Measurements from ENCODE around the gene TIMM44.
A peak's percentile ranks its signal among the peaks of the same experiment; 100 is the strongest.

The TIMM44 gene

GRCh38 chr19:7977021-7977722, 33.7 kb upstream of the TIMM44 start:
- H2BK12ac ChIP-seq (ENCODE audit: low read length) = no peak overlapping the region
- H3K4ac ChIP-seq (ENCODE audit: low read length) = no peak overlapping the region
- no peak overlapping the region for H3K9ac ChIP-seq (ENCODE audit: low read depth, low read length, poor library complexity)
- no peak overlapping the region for H3K18ac ChIP-seq (ENCODE audit: low read length)
- no peak overlapping the region for H2BK15ac ChIP-seq (ENCODE audit: low read length)
- H4K91ac ChIP-seq (ENCODE audit: low read depth, low read length, poor library complexity) = no peak overlapping the region
- no peak overlapping the region for H3K4me2 ChIP-seq (ENCODE audit: insufficient read depth, low read length, poor library complexity, severe bottlenecking)
- no peaks in the 10 kb centered on the region for H3K27me3 ChIP-seq (ENCODE audit: control insufficient read depth in 3 of 3, insufficient read depth in 3 of 3, low read depth in 1 of 3, low read length in 3 of 3)
- H3K27ac ChIP-seq (replicated peaks; ENCODE audit: low read length) = no peak overlapping the region
- H3K4me1 ChIP-seq (ENCODE audit: control insufficient read depth in 2 of 2, insufficient read depth in 1 of 2, low read depth in 1 of 2, low read length in 2 of 2) = peaks cover 0 to 2% of the 10 kb centered on the region in 2 donors
- H2AFZ ChIP-seq (ENCODE audit: low read length) = no peak overlapping the region
- no peak overlapping the region for H2BK120ac ChIP-seq (ENCODE audit: low read depth, low read length)
- WGBS, 2 donors (ENCODE audit: extremely low coverage in 2 of 2, insufficient read length in 2 of 2, insufficient replicate concordance in 1 of 2) = no CpG with 5 or more reads among the region's 15 CpGs
- no peak overlapping the region for H3K14ac ChIP-seq (ENCODE audit: low read length)
- H2AK5ac ChIP-seq (ENCODE audit: low read depth, low read length) = no peak overlapping the region
- H2BK5ac ChIP-seq (ENCODE audit: low read length) = no peak overlapping the region
- peaks cover 70 to 93% of the 10 kb centered on the region in 2 donors for H3K36me3 ChIP-seq (replicated peaks in 1 of 2; ENCODE audit: control insufficient read depth in 2 of 2, insufficient read depth in 2 of 2, low read length in 2 of 2)
- H3K23ac ChIP-seq (ENCODE audit: low read depth, low read length, poor library complexity) = no peak overlapping the region
- peak overlapping the region in 1 of 2 donors; percentile 1 for H3K4me3 ChIP-seq (ENCODE audit: low read length in 2 of 2)
- no peak overlapping the region for H4K8ac ChIP-seq (ENCODE audit: low read depth, low read length)
- no peaks in the 10 kb centered on the region for H3K9me3 ChIP-seq (replicated peaks in 1 of 2; ENCODE audit: control insufficient read depth in 2 of 2, insufficient read depth in 1 of 2, low read depth in 1 of 2, low read length in 2 of 2)
- DNase-seq (ENCODE audit: low spot score) = no peak
- peaks cover 12% of the 10 kb centered on the region for H3K79me1 ChIP-seq (ENCODE audit: low read depth, low read length)

- Histone ChIP-seq H3K27me3 (ENCODE audit: control insufficient read depth in 3 of 3, insufficient read depth in 3 of 3, low read depth in 1 of 3, low read length in 3 of 3) (no peaks in the 10 kb centered on the region), H3K9me3 (replicated peaks in 1 of 2; ENCODE audit: control insufficient read depth in 2 of 2, insufficient read depth in 1 of 2, low read depth in 1 of 2, low read length in 2 of 2) (no peaks in the 10 kb centered on the region), H2BK15ac (ENCODE audit: low read length) (no peak overlapping the region), H2BK5ac (ENCODE audit: low read length) (no peak overlapping the region), H4K91ac (ENCODE audit: low read depth, low read length, poor library complexity) (no peak overlapping the region), H3K79me1 (ENCODE audit: low read depth, low read length) (peaks cover 9% of the 10 kb centered on the region), H2BK120ac (ENCODE audit: low read depth, low read length) (no peak overlapping the region), H2AFZ (ENCODE audit: low read length) (no peak overlapping the region), H3K4ac (ENCODE audit: low read length) (no peak overlapping the region), H2BK12ac (ENCODE audit: low read length) (no peak overlapping the region), H3K36me3 (replicated peaks in 1 of 2; ENCODE audit: control insufficient read depth in 2 of 2, insufficient read depth in 2 of 2, low read length in 2 of 2) (peaks cover 68 to 94% of the 10 kb centered on the region in 2 donors), H3K23ac (ENCODE audit: low read depth, low read length, poor library complexity) (no peak overlapping the region), H3K27ac (replicated peaks; ENCODE audit: low read length) (no peak overlapping the region), H4K8ac (ENCODE audit: low read depth, low read length) (no peak overlapping the region), H3K4me3 (ENCODE audit: low read length in 2 of 2) (no peak overlapping the region), H2AK5ac (ENCODE audit: low read depth, low read length) (no peak overlapping the region), H3K14ac (ENCODE audit: low read length) (no peak overlapping the region), H3K18ac (ENCODE audit: low read length) (no peak overlapping the region), H3K4me2 (ENCODE audit: insufficient read depth, low read length, poor library complexity, severe bottlenecking) (no peak overlapping the region), H3K4me1 (ENCODE audit: control insufficient read depth in 2 of 2, insufficient read depth in 1 of 2, low read depth in 1 of 2, low read length in 2 of 2) (peaks cover 0 to 2% of the 10 kb centered on the region in 2 donors), H3K9ac (ENCODE audit: low read depth, low read length, poor library complexity) (no peak overlapping the region)
- DNase-seq (ENCODE audit: low spot score) = no peak
- WGBS, 2 donors (ENCODE audit: extremely low coverage in 2 of 2, insufficient read length in 2 of 2, insufficient replicate concordance in 1 of 2) = no CpG with 5 or more reads among the region's 4 CpGs
Measured at GRCh38 chr19:7976461-7976860, 33.0 kb upstream of the TIMM44 start.

- Histone ChIP-seq H3K79me1 (ENCODE audit: low read depth, low read length) (peaks cover 6% of the 10 kb centered on the region), H3K4me3 (ENCODE audit: low read length in 2 of 2) (no peak overlapping the region), H4K91ac (ENCODE audit: low read depth, low read length, poor library complexity) (no peak overlapping the region), H3K23ac (ENCODE audit: low read depth, low read length, poor library complexity) (no peak overlapping the region), H2BK120ac (ENCODE audit: low read depth, low read length) (no peak overlapping the region), H2BK5ac (ENCODE audit: low read length) (no peak overlapping the region), H4K8ac (ENCODE audit: low read depth, low read length) (no peak overlapping the region), H3K4me1 (ENCODE audit: control insufficient read depth in 2 of 2, insufficient read depth in 1 of 2, low read depth in 1 of 2, low read length in 2 of 2) (peaks cover 0 to 2% of the 10 kb centered on the region in 2 donors), H3K36me3 (replicated peaks in 1 of 2; ENCODE audit: control insufficient read depth in 2 of 2, insufficient read depth in 2 of 2, low read length in 2 of 2) (peaks cover 59 to 92% of the 10 kb centered on the region in 2 donors), H3K14ac (ENCODE audit: low read length) (no peak overlapping the region), H3K27ac (replicated peaks; ENCODE audit: low read length) (no peak overlapping the region), H2BK12ac (ENCODE audit: low read length) (no peak overlapping the region), H3K4ac (ENCODE audit: low read length) (no peak overlapping the region), H3K27me3 (ENCODE audit: control insufficient read depth in 3 of 3, insufficient read depth in 3 of 3, low read depth in 1 of 3, low read length in 3 of 3) (no peaks in the 10 kb centered on the region), H2AFZ (ENCODE audit: low read length) (no peak overlapping the region), H3K18ac (ENCODE audit: low read length) (no peak overlapping the region), H2BK15ac (ENCODE audit: low read length) (no peak overlapping the region), H2AK5ac (ENCODE audit: low read depth, low read length) (no peak overlapping the region), H3K4me2 (ENCODE audit: insufficient read depth, low read length, poor library complexity, severe bottlenecking) (no peak overlapping the region), H3K9me3 (replicated peaks in 1 of 2; ENCODE audit: control insufficient read depth in 2 of 2, insufficient read depth in 1 of 2, low read depth in 1 of 2, low read length in 2 of 2) (no peaks in the 10 kb centered on the region), H3K9ac (ENCODE audit: low read depth, low read length, poor library complexity) (no peak overlapping the region)
- WGBS, 2 donors (ENCODE audit: extremely low coverage in 2 of 2, insufficient read length in 2 of 2, insufficient replicate concordance in 1 of 2) = no CpG with 5 or more reads among the region's 7 CpGs
- no peak for DNase-seq (ENCODE audit: low spot score)
Measured at GRCh38 chr19:7975037-7975436, 31.6 kb upstream of the TIMM44 start.

GRCh38 chr19:7973883-7974282, 30.4 kb upstream of the TIMM44 start:
- no peak overlapping the region for H2AFZ ChIP-seq (ENCODE audit: low read length)
- H3K9ac ChIP-seq (ENCODE audit: low read depth, low read length, poor library complexity) = no peak overlapping the region
- no peak overlapping the region for H2BK120ac ChIP-seq (ENCODE audit: low read depth, low read length)
- no peak overlapping the region for H4K8ac ChIP-seq (ENCODE audit: low read depth, low read length)
- no peak overlapping the region for H3K27ac ChIP-seq (replicated peaks; ENCODE audit: low read length)
- H3K27me3 ChIP-seq (ENCODE audit: control insufficient read depth in 3 of 3, insufficient read depth in 3 of 3, low read depth in 1 of 3, low read length in 3 of 3) = no peaks in the 10 kb centered on the region
- H3K18ac ChIP-seq (ENCODE audit: low read length) = no peak overlapping the region
- no peak overlapping the region for H2AK5ac ChIP-seq (ENCODE audit: low read depth, low read length)
- no peak overlapping the region for H2BK15ac ChIP-seq (ENCODE audit: low read length)
- H3K4me1 ChIP-seq (ENCODE audit: control insufficient read depth in 2 of 2, insufficient read depth in 1 of 2, low read depth in 1 of 2, low read length in 2 of 2) = no peaks in the 10 kb centered on the region
- peaks cover 58 to 90% of the 10 kb centered on the region in 2 donors for H3K36me3 ChIP-seq (replicated peaks in 1 of 2; ENCODE audit: control insufficient read depth in 2 of 2, insufficient read depth in 2 of 2, low read length in 2 of 2)
- H3K4me3 ChIP-seq (ENCODE audit: low read length in 2 of 2) = no peak overlapping the region
- peak overlapping the region; percentile 23 for H3K23ac ChIP-seq (ENCODE audit: low read depth, low read length, poor library complexity)
- H3K4ac ChIP-seq (ENCODE audit: low read length) = no peak overlapping the region
- no CpG with 5 or more reads among the region's 12 CpGs for WGBS, 2 donors (ENCODE audit: extremely low coverage in 2 of 2, insufficient read length in 2 of 2, insufficient replicate concordance in 1 of 2)
- no peak overlapping the region for H3K4me2 ChIP-seq (ENCODE audit: insufficient read depth, low read length, poor library complexity, severe bottlenecking)
- H3K79me1 ChIP-seq (ENCODE audit: low read depth, low read length) = peaks cover 3% of the 10 kb centered on the region
- H3K9me3 ChIP-seq (replicated peaks in 1 of 2; ENCODE audit: control insufficient read depth in 2 of 2, insufficient read depth in 1 of 2, low read depth in 1 of 2, low read length in 2 of 2) = no peaks in the 10 kb centered on the region
- H3K14ac ChIP-seq (ENCODE audit: low read length) = no peak overlapping the region
- no peak overlapping the region for H4K91ac ChIP-seq (ENCODE audit: low read depth, low read length, poor library complexity)
- DNase-seq (ENCODE audit: low spot score) = no peak
- H2BK5ac ChIP-seq (ENCODE audit: low read length) = no peak overlapping the region
- no peak overlapping the region for H2BK12ac ChIP-seq (ENCODE audit: low read length)

All from neuronal stem cell (in vitro differentiated cells).